Measurements from ENCODE around the gene TGFA.

The TGFA gene

DNA sequence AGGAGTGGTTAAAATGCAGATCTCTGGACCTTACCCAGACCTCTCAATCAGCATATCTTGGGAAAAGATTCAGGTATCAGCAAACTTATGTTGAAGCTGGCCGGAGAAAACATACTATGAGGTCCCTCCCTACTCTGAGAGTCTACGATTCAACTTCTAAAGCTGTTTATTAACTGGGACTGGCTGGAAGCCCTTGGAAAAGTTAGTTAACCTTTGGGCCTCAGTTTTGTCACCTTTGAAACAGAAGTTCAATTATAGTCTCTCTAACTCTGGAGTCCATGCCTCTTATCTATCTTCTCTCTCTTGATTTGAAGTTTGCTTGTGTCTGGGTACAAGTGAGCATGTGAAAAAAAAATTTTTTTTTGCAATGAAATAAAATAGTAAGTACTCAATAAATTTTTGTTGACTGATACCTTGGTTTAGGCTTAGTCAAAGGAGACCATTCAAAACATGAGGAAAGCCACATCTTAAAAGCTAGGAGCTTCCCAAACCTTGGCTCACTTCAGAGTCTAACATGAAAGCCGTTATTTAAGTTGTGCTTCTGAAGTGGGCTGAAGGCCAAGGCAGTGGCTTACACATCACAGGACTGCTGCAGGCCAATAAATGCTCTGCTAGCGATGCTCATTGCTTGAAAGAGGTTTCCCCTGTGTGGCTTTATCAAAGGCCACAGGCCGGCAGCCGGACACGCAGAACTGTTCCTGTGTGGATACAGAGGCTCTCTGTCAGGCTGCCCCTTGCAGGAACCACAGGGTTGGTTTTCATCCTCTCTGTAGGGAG is 141.1 kb downstream of the TGFA start:
- no peak for DNase-seq

DNA sequence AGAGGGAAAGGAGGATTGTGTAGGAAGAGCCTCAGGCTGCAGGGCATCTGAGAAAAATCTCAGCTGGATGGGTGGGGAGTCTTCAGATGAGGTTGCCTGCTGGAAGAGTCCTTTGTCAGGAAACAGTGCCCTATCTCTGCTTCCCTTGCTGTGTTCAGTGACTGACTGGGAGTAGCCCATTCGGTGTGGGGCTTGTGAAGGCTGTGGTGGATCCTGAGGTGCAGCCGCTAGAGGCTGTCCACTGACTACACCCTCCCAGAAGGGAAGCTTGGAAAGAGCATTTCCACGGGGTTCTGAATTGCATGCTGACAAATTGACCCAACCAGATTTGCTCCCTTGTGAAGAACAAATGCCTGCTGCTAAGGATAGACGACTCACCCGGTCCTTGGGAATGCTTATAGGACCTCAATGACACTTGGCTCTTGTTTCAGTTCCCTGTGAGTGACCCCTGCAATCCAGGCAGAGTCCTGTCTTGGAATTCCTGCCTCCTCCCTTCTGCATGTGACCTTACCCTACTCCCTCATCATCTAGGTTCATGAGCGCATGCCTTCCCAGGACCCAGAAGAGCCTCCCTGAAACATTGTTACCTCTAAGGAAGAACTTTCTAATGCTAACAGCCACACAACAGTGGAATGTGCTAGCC is 142.0 kb downstream of the TGFA start:
- no peak for DNase-seq

DNA sequence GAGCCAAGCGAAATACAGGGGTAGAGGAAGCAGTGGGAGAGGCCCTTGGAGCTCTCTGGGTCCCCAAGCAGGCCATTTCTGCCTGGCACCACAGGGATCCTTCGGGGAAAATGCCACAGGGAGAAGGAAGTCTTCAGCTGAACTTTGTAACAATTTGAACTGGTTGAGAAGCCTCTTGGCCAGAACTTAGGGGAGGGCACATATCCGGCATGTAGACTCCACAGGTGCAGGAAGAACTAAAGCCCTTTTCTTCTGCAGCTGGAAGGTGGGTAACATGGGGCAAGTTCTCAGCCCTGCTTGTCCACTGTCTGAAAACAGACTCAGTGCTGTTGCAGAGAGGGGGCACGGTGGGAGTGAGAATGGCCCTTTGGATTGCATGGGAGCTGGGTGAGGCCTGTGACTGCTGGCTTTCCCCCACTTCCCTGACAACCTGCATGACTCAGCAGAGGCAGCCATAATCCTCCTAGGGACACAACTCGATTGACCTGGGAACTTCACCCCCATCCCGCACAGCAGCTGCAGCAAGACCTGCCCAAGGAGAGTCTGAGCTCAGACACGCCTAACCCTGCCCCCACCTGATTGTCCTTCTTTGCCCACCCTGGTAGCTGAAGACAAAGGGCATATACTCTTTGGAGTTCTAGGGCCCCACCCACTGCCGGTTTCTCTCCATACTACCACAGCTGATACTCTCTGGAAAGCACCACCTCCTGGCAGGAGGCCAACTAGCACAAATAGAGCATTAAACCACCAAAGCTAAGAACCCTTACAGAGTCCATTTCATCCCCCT is 150.2 kb downstream of the TGFA start:
- DNase-seq, result no peak

DNA sequence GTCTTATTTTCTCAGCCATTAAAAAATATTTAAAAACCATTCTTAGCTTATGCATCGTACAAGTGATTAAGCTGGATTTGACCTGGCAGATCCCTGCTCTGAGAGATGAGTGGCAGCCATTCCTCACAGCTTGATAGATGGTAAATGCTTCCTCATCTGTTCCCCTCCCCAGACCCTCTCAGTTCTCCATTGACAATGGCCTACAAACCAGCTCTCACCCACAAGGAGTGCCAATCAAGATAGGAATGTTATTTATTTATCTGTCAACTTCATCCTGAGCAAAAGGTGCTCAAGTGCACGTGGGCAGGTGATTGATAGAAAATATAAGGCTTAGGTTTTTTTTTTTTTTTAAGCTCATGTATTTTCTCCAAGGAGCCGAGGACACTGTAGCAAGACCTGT is 153.1 kb downstream of the TGFA start:
- no peak for DNase-seq

DNA sequence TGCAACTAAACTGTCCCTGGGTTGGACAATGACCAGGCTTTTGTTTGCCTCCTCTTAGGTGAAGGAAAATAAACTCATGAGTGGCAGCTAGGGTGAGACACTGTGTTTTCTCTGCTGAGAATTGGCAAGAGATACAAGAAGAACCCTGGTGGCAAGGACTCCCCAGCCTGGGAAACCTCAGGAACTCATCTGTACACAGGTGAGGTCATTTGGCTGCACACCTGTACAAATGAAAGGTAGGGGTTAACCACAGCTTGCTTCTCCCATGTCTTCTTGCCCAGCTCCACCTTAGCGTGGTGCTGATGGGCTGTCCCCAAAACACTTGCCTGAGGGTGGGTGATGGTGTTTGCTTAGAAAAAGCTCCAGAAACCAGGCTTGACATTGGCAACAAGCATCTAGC is 154.6 kb downstream of the TGFA start:
- DNase-seq, result no peak
